HAP-1 (cell line): ENCODE results near the gene CAP1.
"Not testable (repeated sequence)": the region's sequence is repeated elsewhere in the genome, so short reads cannot be mapped to it uniquely, and the experiment has no call there.

Source experiments
- DNase-seq, 2 experiments: peaks; one replicate each; pipeline ENCODE4 v3.0.0-alpha.2; 2016 to 2020; ENCODE audit warnings: low spot score in 2 of 2
- H3K27me3 ChIP-seq: fragments of 250-450 bp; sonication (Bioruptor Pico); 2 replicates; pipeline ENCODE4 v1.5.1; 2020; ENCODE audit warnings: low read depth, mild to moderate bottlenecking, moderate library complexity
- H3K36me3 ChIP-seq: fragments of 250-450 bp; sonication (Bioruptor Pico); replicated peaks from 2 replicates; pipeline ENCODE4 v1.5.1; 2020; ENCODE audit warnings: mild to moderate bottlenecking
- H3K4me1 ChIP-seq: fragments of 250-450 bp; sonication (Bioruptor Pico); 2 replicates; pipeline ENCODE4 v1.5.1; 2020; ENCODE audit warnings: mild to moderate bottlenecking
- H3K4me3 ChIP-seq: fragments of 250-450 bp; sonication (Bioruptor Pico); 2 replicates; pipeline ENCODE4 v1.5.1; 2020; ENCODE audit warnings: mild to moderate bottlenecking, moderate library complexity
- H3K9me3 ChIP-seq: fragments of 250-450 bp; sonication (Bioruptor Pico); 2 replicates; pipeline ENCODE4 v1.5.1; 2020; ENCODE audit warnings: mild to moderate bottlenecking, moderate library complexity
- in situ Hi-C: fragments of 300-500 bp; cut with MboI; formaldehyde crosslinking; loops from 3 replicates; pipeline ENCODE4 v1.14.3; 2020; ENCODE audit warnings: low sequenced_read_pairs, inconsistent platforms, mixed read lengths

Gene CAP1

DNA sequence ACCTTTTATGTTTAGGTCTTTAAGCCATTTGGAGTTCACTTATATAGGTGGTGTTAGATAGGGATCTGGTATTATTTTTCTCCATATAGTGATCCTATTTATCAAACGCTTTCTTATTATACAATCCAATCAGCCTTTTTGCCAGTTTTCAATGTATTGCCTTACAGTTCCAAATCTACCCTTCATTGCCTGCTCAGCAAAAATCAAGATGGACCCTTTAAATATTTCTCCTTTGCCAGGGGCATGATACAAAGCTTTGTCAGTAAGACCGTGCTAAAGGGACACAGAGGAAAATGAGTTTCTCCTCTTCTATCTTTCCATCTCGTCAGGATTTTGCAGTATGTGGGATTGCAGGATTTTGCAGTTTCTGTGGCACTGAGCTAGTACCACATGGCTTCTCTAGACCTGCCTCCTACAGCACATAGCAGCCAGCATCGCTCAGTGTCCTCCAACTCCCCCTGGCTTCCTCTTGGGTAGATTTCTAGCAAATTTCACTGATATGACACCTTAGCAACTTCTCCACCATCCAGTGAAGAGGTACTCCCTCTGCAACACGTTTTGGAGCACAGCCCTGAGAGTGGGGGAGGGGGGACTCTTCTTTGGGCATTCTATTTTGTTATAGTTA lies 22.5 kb upstream of the CAP1 start:
- 0 out of 2 replicates have a peak, but pooled peaks cover 1% of the 10 kb centered on the region for H3K9me3 ChIP-seq
- H3K27me3 ChIP-seq: no peaks in the 10 kb centered on the region
- no peaks in the 10 kb centered on the region for H3K4me1 ChIP-seq
- H3K36me3 ChIP-seq: no peaks in the 10 kb centered on the region
- DNase-seq: no peak
- no peak overlapping the region for H3K4me3 ChIP-seq
- in situ Hi-C loops: no loop called here

DNA sequence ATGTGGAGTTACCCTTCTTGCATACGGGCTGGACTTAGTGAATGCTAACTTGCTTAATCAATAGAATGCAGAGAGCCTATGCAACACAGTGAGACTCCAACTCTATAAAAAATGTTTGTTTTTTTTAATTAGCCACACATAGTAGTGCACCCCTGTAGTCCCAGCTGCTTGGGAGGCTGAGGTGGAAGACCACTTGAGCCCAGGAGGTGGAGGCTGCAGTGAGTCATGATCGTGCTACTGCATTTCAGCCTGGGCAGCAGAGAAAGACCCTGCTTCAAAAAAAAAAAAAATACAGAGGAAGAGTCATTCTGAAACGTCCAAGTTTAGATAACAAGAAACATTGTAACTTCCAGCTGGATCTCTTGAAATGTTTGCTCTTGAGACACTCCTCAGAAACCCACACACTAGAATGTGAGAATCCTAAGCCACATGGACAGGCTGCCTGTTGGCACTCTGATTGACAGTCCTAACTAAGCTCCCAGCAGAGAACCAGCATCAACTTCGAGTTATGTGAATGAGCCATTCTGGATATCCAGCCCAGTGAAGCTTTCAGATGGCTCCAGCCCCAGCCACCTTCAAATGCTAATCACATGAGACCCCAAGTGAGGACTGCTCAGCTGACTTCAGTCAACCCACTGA lies 20.0 kb upstream of the CAP1 start:
- DNase-seq: no peak
- Histone ChIP-seq H3K9me3 (peaks cover 9% of the 10 kb centered on the region; the same call in 1 of the 2 replicates), H3K4me1 (no peaks in the 10 kb centered on the region), H3K4me3 (no peak overlapping the region), H3K36me3 (no peaks in the 10 kb centered on the region), H3K27me3 (no peaks in the 10 kb centered on the region)
- in situ Hi-C loops: no loop called here

DNA sequence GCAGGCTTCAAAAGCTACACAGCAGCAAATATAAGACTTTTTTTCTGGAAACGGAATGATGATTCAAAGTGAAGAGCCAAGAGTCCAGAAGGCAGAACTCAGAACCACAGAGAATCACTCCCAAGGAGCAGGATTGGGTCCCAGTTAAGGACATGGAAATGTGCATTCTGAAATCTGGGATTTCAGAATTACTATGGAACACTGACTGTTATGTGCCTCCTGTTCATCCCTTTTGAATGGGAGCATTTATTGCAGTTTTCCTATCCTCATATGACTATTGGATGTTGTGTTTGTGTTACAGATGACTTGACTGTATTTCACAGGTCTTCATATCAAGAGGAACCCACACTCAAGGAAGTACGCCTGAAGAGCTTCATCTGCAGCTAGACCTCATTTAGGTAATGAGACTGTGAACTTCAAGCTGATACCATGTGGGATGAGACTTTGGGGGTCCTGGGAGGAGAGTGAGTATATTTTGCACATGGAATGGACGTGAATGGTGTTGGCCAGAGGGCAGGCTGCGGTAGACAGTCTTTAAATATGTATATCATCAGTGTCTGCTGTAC lies 17.1 kb upstream of the CAP1 start:
- H3K9me3 ChIP-seq: peaks cover 9% of the 10 kb centered on the region; the same call in 1 of the 2 replicates
- in situ Hi-C loops: no loop called here
- no peaks in the 10 kb centered on the region for H3K36me3 ChIP-seq
- H3K4me1 ChIP-seq: no peaks in the 10 kb centered on the region
- no peak overlapping the region for H3K4me3 ChIP-seq
- H3K27me3 ChIP-seq: no peaks in the 10 kb centered on the region
- DNase-seq: no peak

DNA sequence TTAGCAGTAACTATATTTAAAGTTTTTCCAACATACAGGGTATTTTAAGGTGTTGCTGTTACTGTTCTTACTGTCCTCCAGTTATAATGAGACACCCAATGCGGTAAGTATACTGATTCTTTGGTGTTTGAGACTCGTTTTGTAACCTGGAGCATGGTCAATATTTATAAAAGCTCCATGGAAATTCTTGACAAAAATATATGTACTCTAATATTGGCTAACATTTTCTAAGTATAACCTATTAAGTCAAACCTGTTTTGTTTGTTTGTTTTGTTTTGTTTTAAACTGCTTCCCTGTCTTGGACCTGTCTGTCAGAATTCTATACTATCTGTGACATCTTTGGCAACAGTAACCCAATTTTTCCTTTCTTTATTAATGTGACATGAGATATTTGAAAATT lies 15.9 kb upstream of the CAP1 start:
- Histone ChIP-seq H3K4me1 (no peaks in the 10 kb centered on the region), H3K36me3 (no peaks in the 10 kb centered on the region), H3K4me3 (no peak overlapping the region), H3K27me3 (no peaks in the 10 kb centered on the region), H3K9me3 (peaks cover 9% of the 10 kb centered on the region; the same call in 1 of the 2 replicates)
- in situ Hi-C loops: no loop called here
- DNase-seq: no peak

DNA sequence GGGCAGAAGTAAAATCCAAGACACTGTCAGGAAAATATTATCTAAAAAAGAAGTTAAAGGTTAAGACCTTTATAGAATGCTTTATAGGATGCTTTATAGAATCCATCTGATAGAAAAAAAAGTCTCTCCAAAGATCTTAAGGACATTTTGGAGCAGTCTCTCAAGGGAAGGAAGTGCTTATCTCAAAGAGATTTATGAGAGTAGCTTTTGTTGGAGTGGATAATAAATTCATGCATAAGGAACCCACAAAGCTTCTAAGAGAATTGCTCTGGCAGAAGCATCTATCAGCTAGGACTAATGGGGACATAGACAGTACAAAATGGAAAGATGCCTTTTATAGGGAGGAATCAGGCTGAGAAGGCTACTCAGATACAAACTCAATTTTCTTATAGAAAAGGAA lies 12.9 kb upstream of the CAP1 start:
- DNase-seq: no peak
- peaks cover 2% of the 10 kb centered on the region; the same call in 1 of the 2 replicates for H3K4me1 ChIP-seq
- no peaks in the 10 kb centered on the region for H3K36me3 ChIP-seq
- no peaks in the 10 kb centered on the region for H3K27me3 ChIP-seq
- H3K9me3 ChIP-seq: peaks cover 9% of the 10 kb centered on the region; the same call in 1 of the 2 replicates
- H3K4me3 ChIP-seq: no peak overlapping the region
- in situ Hi-C loops: no loop called here

DNA sequence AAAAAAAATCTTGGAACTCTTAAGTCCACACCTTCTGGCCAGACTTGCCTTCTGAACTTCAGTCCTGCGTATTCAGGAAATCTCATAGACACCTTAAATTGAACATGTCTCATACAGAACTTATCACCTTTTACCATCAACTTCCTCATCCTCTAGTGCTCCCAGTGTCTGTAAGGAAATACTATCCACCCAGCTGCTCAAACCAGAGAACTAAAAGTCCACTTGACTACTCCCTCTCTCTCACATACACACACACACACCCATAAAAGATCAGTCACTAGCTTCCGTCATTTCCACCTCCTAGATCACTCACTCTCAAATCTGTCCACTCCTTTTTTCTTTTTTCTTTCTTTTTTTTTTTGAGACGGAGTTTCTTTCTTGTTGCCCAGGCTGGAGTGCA lies 10.9 kb upstream of the CAP1 start:
- Histone ChIP-seq H3K9me3 (no peaks in the 10 kb centered on the region), H3K27me3 (no peaks in the 10 kb centered on the region), H3K4me3 (no peak overlapping the region), H3K36me3 (no peaks in the 10 kb centered on the region), H3K4me1 (peaks cover 2% of the 10 kb centered on the region; the same call in 1 of the 2 replicates)
- DNase-seq: no peak
- in situ Hi-C loops: loop anchor here (10.0 kb wide), 1 partner anchor 215 kb away; no protein-coding TSS in a partner anchor

DNA sequence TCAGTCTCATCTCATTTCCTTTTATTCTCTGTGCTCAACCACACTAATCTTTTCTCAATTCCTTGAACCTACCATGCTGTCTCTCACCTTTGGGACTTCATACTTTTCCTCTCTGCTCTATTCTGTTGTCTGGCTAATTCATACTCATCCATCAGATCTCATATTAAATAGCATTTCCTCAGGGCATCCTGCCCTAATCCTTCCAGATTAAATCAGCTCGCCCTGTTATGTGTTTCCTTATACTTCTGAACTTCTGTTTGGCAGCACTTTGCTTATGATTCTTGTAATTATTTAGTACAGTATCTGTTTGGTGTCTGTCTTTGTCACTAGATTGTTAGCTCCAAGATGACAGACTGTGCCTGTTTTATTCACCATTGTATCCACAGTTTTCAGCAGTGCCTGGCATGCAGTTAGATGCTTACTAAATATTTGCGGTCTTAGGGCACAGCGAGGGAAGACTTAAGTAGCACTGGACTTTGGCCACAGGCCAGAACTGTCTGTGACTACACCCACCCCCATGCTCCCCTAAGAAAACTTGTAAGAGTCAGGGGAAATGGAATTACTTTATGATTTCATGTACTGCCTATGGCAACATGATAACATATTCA lies 9.9 kb upstream of the CAP1 start:
- H3K27me3 ChIP-seq: no peaks in the 10 kb centered on the region
- no peak overlapping the region for H3K4me3 ChIP-seq
- H3K36me3 ChIP-seq: no peaks in the 10 kb centered on the region
- no peak for DNase-seq
- peaks cover 2% of the 10 kb centered on the region; the same call in 1 of the 2 replicates for H3K4me1 ChIP-seq
- in situ Hi-C loops: loop anchor here (10.0 kb wide), 1 partner anchor 216 kb away; no protein-coding TSS in a partner anchor
- no peaks in the 10 kb centered on the region for H3K9me3 ChIP-seq

DNA sequence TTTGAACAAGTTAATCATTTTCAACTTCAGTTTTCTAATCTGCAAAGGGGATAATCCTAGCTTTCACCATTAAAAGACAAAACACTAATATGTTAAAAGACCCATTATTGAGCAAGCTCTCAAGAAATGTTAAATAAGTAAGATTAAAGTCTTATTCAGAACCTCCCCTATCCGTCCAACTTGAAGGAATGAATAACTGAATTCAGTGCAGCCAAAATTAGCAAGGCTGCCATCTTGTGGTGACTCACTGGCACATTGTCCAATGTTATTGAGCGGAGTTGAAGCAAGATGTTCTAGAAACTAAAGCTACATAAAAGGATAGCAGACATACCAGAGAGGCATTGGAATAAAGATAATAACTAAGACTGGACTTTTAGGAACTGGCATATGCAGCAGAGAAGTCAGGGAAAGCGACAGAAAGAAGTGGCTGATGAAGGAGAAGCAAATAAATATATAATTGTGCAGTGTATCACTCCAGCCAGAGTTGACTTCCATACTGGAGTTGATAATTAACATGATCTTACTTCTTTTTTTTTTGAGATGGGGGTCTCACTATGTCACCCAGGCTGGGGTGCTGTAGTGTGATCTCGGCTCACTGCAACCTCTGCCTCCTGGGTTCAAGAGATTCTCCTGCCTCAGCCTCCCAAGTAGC lies 8.2 kb upstream of the CAP1 start:
- no peaks in the 10 kb centered on the region for H3K9me3 ChIP-seq
- peak; percentile 55 to 68 for DNase-seq
- in situ Hi-C loops: loop anchor here (10.0 kb wide), 1 partner anchor 218 kb away; no protein-coding TSS in a partner anchor
- H3K4me1 ChIP-seq: peaks cover 2% of the 10 kb centered on the region; the same call in 1 of the 2 replicates
- no peaks in the 10 kb centered on the region for H3K27me3 ChIP-seq
- H3K4me3 ChIP-seq: no peak overlapping the region
- H3K36me3 ChIP-seq: no peaks in the 10 kb centered on the region

DNA sequence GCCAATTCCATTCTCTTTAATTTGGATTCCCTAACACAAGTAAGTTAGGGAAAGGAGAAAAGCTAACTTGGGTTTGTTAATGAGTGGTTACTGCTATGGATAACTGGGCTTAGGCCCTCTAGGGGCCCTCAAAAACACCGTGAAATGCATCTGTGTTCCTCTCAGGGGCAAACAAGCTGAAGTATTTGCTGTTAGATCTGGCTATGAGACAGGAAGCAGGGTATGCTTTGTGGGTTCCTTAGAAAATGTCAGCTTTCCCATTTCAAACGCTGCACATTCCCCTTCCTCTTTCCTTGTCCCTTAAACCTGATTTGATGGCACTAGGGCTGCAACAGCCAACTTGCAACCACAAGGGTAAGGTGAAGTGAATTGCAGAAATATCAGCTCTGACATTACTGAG lies 5.7 kb upstream of the CAP1 start:
- Histone ChIP-seq H3K36me3 (no peaks in the 10 kb centered on the region), H3K9me3 (no peaks in the 10 kb centered on the region), H3K4me3 (no peak overlapping the region), H3K4me1 (peaks cover 2% of the 10 kb centered on the region; the same call in 1 of the 2 replicates), H3K27me3 (no peaks in the 10 kb centered on the region)
- in situ Hi-C loops: loop anchor here (10.0 kb wide), 1 partner anchor 220 kb away; no protein-coding TSS in a partner anchor
- no peak for DNase-seq

DNA sequence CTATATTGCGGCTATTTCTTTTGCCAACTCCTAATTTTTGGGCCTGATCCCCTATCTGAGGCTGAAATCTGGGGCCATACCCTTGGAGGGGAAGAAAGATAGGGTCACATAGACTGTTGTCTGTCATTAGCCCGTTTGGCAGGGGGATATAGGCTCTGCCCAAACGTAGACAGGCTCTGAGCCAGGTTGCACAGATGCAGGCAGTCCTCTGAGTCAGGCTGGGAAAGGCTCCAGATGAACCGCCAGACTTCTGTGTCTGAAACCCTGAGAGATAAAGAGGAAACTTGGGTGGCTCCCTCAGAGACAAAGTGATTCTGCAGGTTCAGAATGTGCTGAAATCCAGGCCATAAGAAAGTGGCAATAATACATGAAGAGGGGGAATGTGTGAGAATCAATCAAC lies 4.0 kb upstream of the CAP1 start:
- in situ Hi-C loops: loop anchor here (10.0 kb wide), 1 partner anchor 222 kb away; no protein-coding TSS in a partner anchor
- no peak overlapping the region for H3K4me3 ChIP-seq
- H3K27me3 ChIP-seq: no peaks in the 10 kb centered on the region
- DNase-seq: no peak
- peaks cover 3% of the 10 kb centered on the region; the same call in 1 of the 2 replicates for H3K36me3 ChIP-seq
- no peaks in the 10 kb centered on the region for H3K9me3 ChIP-seq
- H3K4me1 ChIP-seq: peaks cover 2% of the 10 kb centered on the region; the same call in 1 of the 2 replicates

DNA sequence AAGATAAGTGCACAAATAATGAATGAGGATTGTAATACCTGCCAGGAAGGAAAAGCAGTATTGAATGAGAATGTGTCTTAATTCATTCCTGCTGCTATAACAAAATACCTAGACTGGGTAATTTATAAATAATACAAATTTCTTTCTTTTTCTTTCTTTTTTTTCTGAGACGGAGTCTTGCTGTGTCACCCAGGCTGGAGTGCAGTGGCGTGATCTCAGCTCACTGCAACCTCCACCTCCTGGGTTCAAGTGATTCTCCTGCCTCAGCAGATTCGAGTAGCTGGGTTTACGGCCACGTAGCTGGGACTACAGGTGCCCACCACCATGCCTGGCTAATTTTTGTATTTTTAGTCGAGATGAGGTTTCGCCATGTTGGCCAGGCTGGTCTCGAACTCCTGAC lies 3.3 kb upstream of the CAP1 start:
- H3K9me3 ChIP-seq, H3K36me3 ChIP-seq, H3K4me1 ChIP-seq, H3K4me3 ChIP-seq, H3K27me3 ChIP-seq, DNase-seq: not testable (repeated sequence)
- in situ Hi-C loops: loop anchor here (10.0 kb wide), 1 partner anchor 222 kb away; no protein-coding TSS in a partner anchor

DNA sequence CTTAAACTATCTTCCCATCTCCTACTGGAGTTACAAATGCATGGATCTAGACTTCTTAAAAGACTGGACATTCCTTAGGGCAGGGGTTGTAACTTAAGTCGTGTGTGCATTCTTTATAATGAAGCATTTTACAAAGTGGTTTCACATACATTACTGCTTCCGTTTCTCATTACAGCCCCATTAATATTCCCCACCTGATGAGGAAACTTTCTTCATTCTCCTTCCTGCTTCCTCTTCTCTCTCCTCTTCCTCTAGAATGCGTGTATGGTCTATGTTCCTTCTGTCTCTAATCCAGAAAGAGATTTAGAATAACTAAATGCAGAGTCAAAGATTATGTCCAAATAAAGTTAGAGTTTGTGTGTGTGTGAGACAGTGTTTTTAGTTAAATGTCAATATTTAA lies 1.8 kb upstream of the CAP1 start:
- peaks cover 7% of the 10 kb centered on the region; the same call in 1 of the 2 replicates for H3K4me1 ChIP-seq
- no peaks in the 10 kb centered on the region for H3K9me3 ChIP-seq
- no peak overlapping the region for H3K4me3 ChIP-seq
- no peaks in the 10 kb centered on the region for H3K27me3 ChIP-seq
- in situ Hi-C loops: loop anchor here (10.0 kb wide), 1 partner anchor 224 kb away; no protein-coding TSS in a partner anchor
- peaks cover 12% of the 10 kb centered on the region for H3K36me3 ChIP-seq
- DNase-seq: no peak

DNA sequence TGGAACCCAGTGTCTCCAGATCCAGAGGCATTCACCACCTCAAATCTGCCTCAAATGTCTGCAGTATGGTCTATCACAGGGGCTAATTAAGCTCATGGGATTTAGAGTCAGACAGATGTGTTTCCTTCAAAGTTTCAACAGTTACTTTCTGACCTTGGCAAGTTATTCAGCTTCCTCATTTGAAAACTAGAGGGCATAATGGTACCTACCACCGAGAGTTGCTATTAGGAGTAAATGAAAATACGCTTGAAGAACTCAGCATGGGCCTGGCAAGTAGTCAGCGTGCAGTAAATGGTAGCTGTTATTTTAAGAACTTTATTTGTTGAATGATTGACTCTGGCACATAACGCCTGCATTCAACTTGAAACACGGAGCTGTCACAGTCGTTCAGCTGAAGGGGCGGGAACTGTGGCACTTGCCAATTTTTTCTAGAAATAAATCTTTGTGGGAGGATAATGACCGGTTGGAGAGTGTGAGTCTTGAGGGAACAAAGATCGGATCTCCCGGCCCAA lies 1.2 kb upstream of the CAP1 start:
- Histone ChIP-seq H3K9me3 (no peaks in the 10 kb centered on the region), H3K4me3 (peak overlapping the region; percentile 94), H3K4me1 (peaks cover 7% of the 10 kb centered on the region; the same call in 1 of the 2 replicates), H3K27me3 (no peaks in the 10 kb centered on the region), H3K36me3 (peaks cover 12% of the 10 kb centered on the region)
- peak in 1 of 2 experiments; percentile 28 for DNase-seq
- in situ Hi-C loops: loop anchor here (10.0 kb wide), 1 partner anchor 224 kb away; no protein-coding TSS in a partner anchor
